ENCODE data around the gene NF2. TPM values are rescaled to one million over a fixed set of nuclear protein-coding genes. Genes with fewer than 3 reads are reported as not detected.

Gene NF2
- total and polyA plus RNA-seq, 7 donors, result 12.8 to 59.7 (median 43.2) TPM

DNA sequence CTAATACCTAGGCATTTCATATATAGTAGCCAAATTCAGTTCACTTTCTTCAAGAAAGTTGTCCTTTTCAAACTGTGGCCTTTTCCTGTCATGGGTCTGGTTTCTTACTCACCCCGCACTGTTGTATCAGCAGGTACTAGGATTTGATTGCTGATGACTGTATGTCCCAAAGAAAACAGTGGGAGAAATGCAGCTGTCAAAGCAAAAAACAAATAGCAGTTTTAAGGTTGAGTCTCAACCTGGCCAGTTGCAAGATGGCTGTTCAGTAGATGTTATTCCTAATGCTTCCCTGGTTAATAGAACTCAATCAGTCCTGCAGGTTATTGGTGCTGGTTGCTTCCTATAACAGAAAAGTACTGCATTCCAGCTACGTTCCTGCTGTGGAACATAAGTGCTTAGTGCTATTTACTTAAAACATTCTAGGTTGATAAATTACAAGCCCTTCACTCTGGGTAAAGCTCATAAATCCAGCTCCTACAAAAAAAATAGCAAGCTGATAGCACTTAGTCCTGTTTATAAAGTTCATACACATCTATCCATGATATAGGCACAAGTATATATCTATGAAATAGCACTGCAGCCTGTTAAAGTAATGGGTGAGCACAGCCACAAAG is 26.6 kb downstream of the NF2 start:
- TF ChIP-seq, protein P1, sequence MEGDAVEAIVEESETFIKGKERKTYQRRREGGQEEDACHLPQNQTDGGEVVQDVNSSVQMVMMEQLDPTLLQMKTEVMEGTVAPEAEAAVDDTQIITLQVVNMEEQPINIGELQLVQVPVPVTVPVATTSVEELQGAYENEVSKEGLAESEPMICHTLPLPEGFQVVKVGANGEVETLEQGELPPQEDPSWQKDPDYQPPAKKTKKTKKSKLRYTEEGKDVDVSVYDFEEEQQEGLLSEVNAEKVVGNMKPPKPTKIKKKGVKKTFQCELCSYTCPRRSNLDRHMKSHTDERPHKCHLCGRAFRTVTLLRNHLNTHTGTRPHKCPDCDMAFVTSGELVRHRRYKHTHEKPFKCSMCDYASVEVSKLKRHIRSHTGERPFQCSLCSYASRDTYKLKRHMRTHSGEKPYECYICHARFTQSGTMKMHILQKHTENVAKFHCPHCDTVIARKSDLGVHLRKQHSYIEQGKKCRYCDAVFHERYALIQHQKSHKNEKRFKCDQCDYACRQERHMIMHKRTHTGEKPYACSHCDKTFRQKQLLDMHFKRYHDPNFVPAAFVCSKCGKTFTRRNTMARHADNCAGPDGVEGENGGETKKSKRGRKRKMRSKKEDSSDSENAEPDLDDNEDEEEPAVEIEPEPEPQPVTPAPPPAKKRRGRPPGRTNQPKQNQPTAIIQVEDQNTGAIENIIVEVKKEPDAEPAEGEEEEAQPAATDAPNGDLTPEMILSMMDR (IDR thresholded peaks at IDR 0.05), result no peak
- H3K27ac ChIP-seq, result no peak overlapping the region
- DNase-seq (no peak), ATAC-seq (no peak)
- no peaks in the 10 kb centered on the region for H3K27me3 ChIP-seq (ENCODE audit: insufficient read depth in 3 of 3, low read length in 2 of 3)
- no peaks in the 10 kb centered on the region for H3K36me3 ChIP-seq (ENCODE audit: insufficient read depth in 1 of 2, low read depth in 1 of 2)
- no peak overlapping the region for H3K4me3 ChIP-seq
- no peaks in the 10 kb centered on the region for H3K4me1 ChIP-seq
- H3K9me3 ChIP-seq, result no peaks in the 10 kb centered on the region
- WGBS, 3 donors, result 90 to 97% (median 96%) methylated on average over 2 of the region's 2 CpGs
- intact Hi-C loops (cut with DNase I), result loop anchor here in 1 of 2 donors (5.0 to 10.0 kb wide), 2 partner anchors 385 to 462 kb away; no protein-coding TSS in a partner anchor

DNA sequence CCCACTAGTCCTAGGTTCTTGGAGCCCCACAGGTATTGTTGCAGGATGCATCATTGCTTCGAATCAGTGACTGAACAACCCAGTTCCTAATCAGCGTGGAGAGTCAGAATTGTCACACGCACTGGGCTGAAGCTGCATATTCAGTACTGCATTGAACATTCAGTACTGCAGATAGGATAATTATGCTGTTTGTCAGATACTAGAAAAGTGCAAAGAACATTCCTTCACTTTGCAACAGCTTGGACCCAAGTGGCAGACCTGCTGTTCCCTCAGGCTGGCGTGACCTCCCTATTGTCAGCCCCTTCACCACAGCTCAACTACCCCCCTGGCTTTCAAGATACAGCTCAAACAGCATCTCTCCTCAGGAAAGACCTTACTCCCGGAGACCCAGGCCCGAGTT is 27.6 kb downstream of the NF2 start:
- DNase-seq, result no peak
- Histone ChIP-seq H3K4me1 (no peaks in the 10 kb centered on the region), H3K27me3 (ENCODE audit: insufficient read depth in 3 of 3, low read length in 2 of 3) (no peaks in the 10 kb centered on the region), H3K9me3 (no peaks in the 10 kb centered on the region), H3K27ac (no peak overlapping the region), H3K36me3 (ENCODE audit: insufficient read depth in 1 of 2, low read depth in 1 of 2) (no peaks in the 10 kb centered on the region), H3K4me3 (no peak overlapping the region)
- TF ChIP-seq, protein P1 (IDR thresholded peaks at IDR 0.05), result no peak
- intact Hi-C loops (cut with DNase I), result loop anchor here in 1 of 2 donors (5.0 to 10.0 kb wide), 2 partner anchors 384 to 461 kb away; no protein-coding TSS in a partner anchor
- ATAC-seq, result no peak
- 86 to 90% (median 90%) methylated on average over 6 of the region's 6 CpGs for WGBS, 3 donors

DNA sequence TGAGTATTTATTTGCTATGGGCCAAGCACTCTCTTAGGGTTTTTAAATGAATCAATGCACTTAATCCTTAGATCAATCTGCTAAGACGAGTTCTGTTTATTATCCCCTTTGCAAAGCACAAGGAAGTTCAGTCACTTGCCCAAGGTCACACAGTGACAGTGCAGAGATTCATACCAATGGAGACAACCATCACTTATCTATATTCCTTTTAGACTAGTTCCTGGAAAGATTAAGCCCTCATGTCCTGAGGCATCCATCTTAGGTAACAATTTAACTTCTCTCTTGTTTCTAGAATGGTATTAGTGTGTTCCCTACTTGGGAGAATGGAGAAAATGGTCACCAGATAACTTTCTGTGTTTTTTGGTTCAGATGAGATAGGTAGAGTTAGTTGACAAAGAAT is 28.3 kb downstream of the NF2 start:
- TF ChIP-seq, protein P1 (IDR thresholded peaks at IDR 0.05), result no peak
- DNase-seq (no peak), ATAC-seq (no peak)
- Histone ChIP-seq H3K4me3 (no peak overlapping the region), H3K36me3 (ENCODE audit: insufficient read depth in 1 of 2, low read depth in 1 of 2) (no peaks in the 10 kb centered on the region), H3K27ac (no peak overlapping the region), H3K4me1 (no peaks in the 10 kb centered on the region), H3K27me3 (ENCODE audit: insufficient read depth in 3 of 3, low read length in 2 of 3) (no peaks in the 10 kb centered on the region), H3K9me3 (no peaks in the 10 kb centered on the region)
- intact Hi-C loops (cut with DNase I), result loop anchor here in 1 of 2 donors (5.0 to 10.0 kb wide), 2 partner anchors 383 to 461 kb away; no protein-coding TSS in a partner anchor
- WGBS, 3 donors, result 58 to 91% (median 68%) methylated on average over 1 of the region's 1 CpG

DNA sequence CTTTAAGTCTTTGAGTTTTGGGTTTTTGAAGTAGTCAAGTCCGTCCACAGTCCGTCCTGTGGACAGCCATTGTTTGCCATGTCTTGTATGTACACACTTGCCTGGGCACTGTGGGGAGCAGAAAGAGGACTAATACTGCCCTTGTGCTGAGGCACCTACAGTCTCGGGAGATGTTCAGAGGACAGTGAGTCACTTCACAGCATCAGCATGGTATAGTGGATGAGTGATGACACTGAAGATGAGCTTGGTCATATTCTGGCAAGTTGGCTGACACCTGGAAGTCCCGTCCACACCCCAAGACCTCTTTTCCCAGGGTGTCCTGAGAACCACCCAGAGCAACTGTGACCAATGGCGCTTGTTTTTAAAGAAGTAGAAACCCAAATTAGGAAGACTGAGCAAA is 29.2 kb downstream of the NF2 start:
- intact Hi-C loops (cut with DNase I), result loop anchor here in 1 of 2 donors (5.0 to 10.0 kb wide), 2 partner anchors 382 to 460 kb away; no protein-coding TSS in a partner anchor
- Histone ChIP-seq H3K27ac (no peak overlapping the region), H3K36me3 (ENCODE audit: insufficient read depth in 1 of 2, low read depth in 1 of 2) (peaks cover 0 to 9% of the 10 kb centered on the region in 2 donors), H3K9me3 (no peaks in the 10 kb centered on the region), H3K4me3 (no peak overlapping the region), H3K4me1 (no peaks in the 10 kb centered on the region), H3K27me3 (ENCODE audit: insufficient read depth in 3 of 3, low read length in 2 of 3) (no peaks in the 10 kb centered on the region)
- ATAC-seq (no peak), DNase-seq (no peak)
- TF ChIP-seq, protein P1 (IDR thresholded peaks at IDR 0.05), result no peak
- 86 to 91% (median 87%) methylated on average over 5 of the region's 5 CpGs for WGBS, 3 donors

All from psoas muscle (tissue), 8 donors.